ENCODE measurements around the gene TNIK.

Gene TNIK

DNA sequence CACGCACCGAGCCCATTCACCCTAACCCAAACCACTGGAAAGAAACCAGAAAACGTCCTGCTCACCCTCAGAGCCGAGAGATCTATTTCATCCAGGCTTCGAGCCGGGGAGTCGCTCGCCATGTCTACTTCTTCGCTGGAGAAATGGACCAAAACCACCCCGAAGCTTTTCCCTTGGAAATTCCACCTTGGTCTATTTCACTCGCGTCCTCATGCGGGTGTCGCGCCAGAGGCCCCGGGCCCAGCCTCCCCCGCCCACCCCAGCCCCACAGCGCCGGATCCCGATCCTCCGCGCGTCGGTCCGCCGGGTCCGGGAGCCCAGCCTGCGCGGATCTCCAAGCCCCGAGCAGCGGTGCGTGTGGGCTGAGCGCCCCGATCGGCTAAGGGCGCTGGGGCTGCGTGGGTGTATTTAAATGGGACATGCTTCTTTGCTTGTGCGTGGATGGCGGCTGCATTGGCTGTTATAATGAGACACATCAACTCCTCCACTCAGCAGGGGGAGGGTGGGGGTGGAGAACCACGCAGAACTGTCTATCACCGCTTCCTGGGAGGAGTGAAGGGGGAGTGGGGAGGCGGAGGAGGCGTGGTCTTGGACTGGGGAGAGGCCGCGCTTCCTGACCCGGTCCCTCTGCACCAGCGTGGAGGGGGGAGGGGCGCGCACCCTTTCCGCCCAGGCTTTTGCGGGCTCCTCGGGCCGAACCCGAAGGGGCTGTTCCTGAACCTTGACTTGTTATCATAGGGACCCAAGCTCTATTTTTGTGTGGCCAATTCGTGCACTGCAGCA lies at the start of gene TNIK:
TNIK (minus strand) TSS at position 464 of the 783 bp plus-strand sequence; CDS start at position 122, 342 bp downstream.
- peak within 1 kb of the TSS; percentile 72 for H3K4me3 ChIP-seq (ENCODE audit: control insufficient read depth, low read depth, low read length)
- no peak for TF ChIP-seq CTCF (conservative IDR thresholded peaks at IDR 0.05; ENCODE audit: control insufficient read depth, insufficient read depth, low read depth, low read length)
- DNase-seq (ENCODE audit: low read depth): peak; percentile 79

- no peak for TF ChIP-seq CTCF (conservative IDR thresholded peaks at IDR 0.05; ENCODE audit: control insufficient read depth, insufficient read depth, low read depth, low read length)
- no peak for DNase-seq (ENCODE audit: low read depth)
- no peak overlapping the region for H3K4me3 ChIP-seq (ENCODE audit: control insufficient read depth, low read depth, low read length)
Measured at GRCh38 chr3:171508676-171509075, 48.5 kb upstream of the TNIK start.

GRCh38 chr3:171508206-171508605 lies 48.0 kb upstream of the TNIK start:
- DNase-seq (ENCODE audit: low read depth): no peak
- no peak for TF ChIP-seq CTCF (conservative IDR thresholded peaks at IDR 0.05; ENCODE audit: control insufficient read depth, insufficient read depth, low read depth, low read length)

GRCh38 chr3:171506743-171507319 lies 46.6 kb upstream of the TNIK start:
- H3K4me3 ChIP-seq (ENCODE audit: control insufficient read depth, low read depth, low read length): no peak overlapping the region
- peak; percentile 38 for DNase-seq (ENCODE audit: low read depth)
- no peak for TF ChIP-seq CTCF (conservative IDR thresholded peaks at IDR 0.05; ENCODE audit: control insufficient read depth, insufficient read depth, low read depth, low read length)

More at GRCh38 chr3:171508206-171508605, 48.0 kb upstream of the TNIK start:
- H3K4me3 ChIP-seq (ENCODE audit: control insufficient read depth, low read depth, low read length): no peak overlapping the region

- TF ChIP-seq CTCF (conservative IDR thresholded peaks at IDR 0.05; ENCODE audit: control insufficient read depth, insufficient read depth, low read depth, low read length): no peak
- H3K4me3 ChIP-seq (ENCODE audit: control insufficient read depth, low read depth, low read length): no peak overlapping the region
- DNase-seq (ENCODE audit: low read depth): no peak
Measured at GRCh38 chr3:171505822-171506333, 45.7 kb upstream of the TNIK start.

GRCh38 chr3:171504376-171504775 lies 44.2 kb upstream of the TNIK start:
- no peak for TF ChIP-seq CTCF (conservative IDR thresholded peaks at IDR 0.05; ENCODE audit: control insufficient read depth, insufficient read depth, low read depth, low read length)
- no peak overlapping the region for H3K4me3 ChIP-seq (ENCODE audit: control insufficient read depth, low read depth, low read length)
- DNase-seq (ENCODE audit: low read depth): no peak

Measured in fibroblast of mammary gland (primary cell).